Liver (tissue), 9 donors: ENCODE measurements around the gene AQP6. TPM values are rescaled to one million over a fixed set of nuclear protein-coding genes. Genes with fewer than 3 reads are reported as not detected.

ENCODE experiments used
- DNase-seq: peaks from one replicate; pipeline ENCODE4 v3.0.0-alpha.2; 2017; ENCODE audit warnings: low spot score
- H3K27ac ChIP-seq, 2 donors: one replicate each; pipeline ENCODE4 v1.7.0; 2013; ENCODE audit warnings: inconsistent platforms in 2 of 2, low read length in 2 of 2, control low read depth in 1 of 2, low read depth in 1 of 2, mild to moderate bottlenecking in 1 of 2
- H3K27me3 ChIP-seq, 4 donors: one replicate each; pipeline versions ENCODE4 v1.6.1 to v1.7.0; 2013; ENCODE audit warnings: low read length in 3 of 4, inconsistent platforms in 1 of 4, mild to moderate bottlenecking in 1 of 4, moderate library complexity in 1 of 4; ENCODE audit not compliant: control insufficient read depth in 4 of 4, insufficient read depth in 4 of 4
- H3K36me3 ChIP-seq, 4 donors: one replicate each; pipeline versions ENCODE4 v1.6.1 to v1.7.0; 2013; ENCODE audit warnings: low read length in 3 of 4, mild to moderate bottlenecking in 3 of 4, low read depth in 1 of 4, moderate library complexity in 1 of 4; ENCODE audit not compliant: control insufficient read depth in 4 of 4, insufficient read depth in 3 of 4
- H3K4me1 ChIP-seq, 4 donors: one replicate each; pipeline versions ENCODE4 v1.6.1 to v1.7.0; 2013; ENCODE audit warnings: low read length in 3 of 4, mild to moderate bottlenecking in 3 of 4, moderate library complexity in 1 of 4; ENCODE audit not compliant: control insufficient read depth in 4 of 4, insufficient read depth in 4 of 4
- H3K4me3 ChIP-seq, 3 donors: one replicate each; pipeline versions ENCODE4 v1.6.1 to v1.7.0; 2013; ENCODE audit warnings: low read length in 3 of 3, control low read depth in 1 of 3, low read depth in 1 of 3, mild to moderate bottlenecking in 1 of 3
- H3K9ac ChIP-seq, 2 donors: one replicate each; pipeline ENCODE4 v1.7.0; 2013; ENCODE audit warnings: low read length in 2 of 2, mild to moderate bottlenecking in 2 of 2, moderate library complexity in 2 of 2, control low read depth in 1 of 2, low read depth in 1 of 2
- H3K9me3 ChIP-seq, 4 donors: one replicate each; pipeline versions ENCODE4 v1.6.1 to v1.7.0; 2013; ENCODE audit warnings: low read length in 3 of 4; ENCODE audit not compliant: control insufficient read depth in 4 of 4
- CTCF ChIP-seq: fragments of 150-350 bp; IDR thresholded peaks from 2 replicates; pipeline ENCODE4 v1.5.1; 2017; ENCODE audit warnings: improper control_type of control experiment, low read depth, low read length; ENCODE audit not compliant: missing input control
- EGR1 ChIP-seq, 2 donors: IDR thresholded peaks; 2 replicates each; pipeline ENCODE4 v1.6.1; 2016 to 2018; ENCODE audit warnings: antibody characterized with exemption in 2 of 2, low read depth in 2 of 2
- GABPA ChIP-seq, 2 donors: IDR thresholded peaks in 1 of 2; conservative IDR thresholded peaks in 1 of 2; 2 replicates each; pipeline ENCODE4 v1.6.1; 2016; ENCODE audit warnings: antibody characterized with exemption in 2 of 2, mild to moderate bottlenecking in 1 of 2, moderate library complexity in 1 of 2
- HNF4A ChIP-seq, 2 donors: conservative IDR thresholded peaks; 2 replicates each; pipeline ENCODE4 v1.6.1; 2016; ENCODE audit warnings: antibody characterized with exemption in 2 of 2, mild to moderate bottlenecking in 2 of 2
- HNF4G ChIP-seq: IDR thresholded peaks from 2 replicates; pipeline ENCODE4 v1.6.1; 2016; ENCODE audit warnings: antibody characterized with exemption
- JUND ChIP-seq, 2 donors: IDR thresholded peaks; 2 replicates each; pipeline ENCODE4 v1.6.1; 2016; ENCODE audit warnings: antibody characterized with exemption in 2 of 2
- MAX ChIP-seq: IDR thresholded peaks from 2 replicates; pipeline ENCODE4 v1.6.1; 2016; ENCODE audit warnings: antibody characterized with exemption
- NR2F2 ChIP-seq: IDR thresholded peaks from 2 replicates; pipeline ENCODE4 v1.6.1; 2016; ENCODE audit warnings: antibody characterized with exemption
- RAD21 ChIP-seq, 2 donors: IDR thresholded peaks; 2 replicates each; pipeline ENCODE4 v1.6.1; 2016; ENCODE audit warnings: antibody characterized with exemption in 2 of 2, mild to moderate bottlenecking in 2 of 2
- REST ChIP-seq: IDR thresholded peaks from 2 replicates; pipeline ENCODE4 v1.6.1; 2016; ENCODE audit warnings: antibody characterized with exemption, mild to moderate bottlenecking
- RXRA ChIP-seq, 2 donors: IDR thresholded peaks; 2 replicates each; pipeline ENCODE4 v1.6.1; 2017 to 2018; ENCODE audit warnings: antibody characterized with exemption in 2 of 2, mild to moderate bottlenecking in 1 of 2
- SP1 ChIP-seq: IDR thresholded peaks from 2 replicates; pipeline ENCODE4 v1.6.1; 2018; ENCODE audit warnings: antibody characterized with exemption, mild to moderate bottlenecking
- TAF1 ChIP-seq: conservative IDR thresholded peaks from 2 replicates; pipeline ENCODE4 v1.6.1; 2016; ENCODE audit warnings: antibody characterized with exemption, mild to moderate bottlenecking
- YY1 ChIP-seq: IDR thresholded peaks from 2 replicates; pipeline ENCODE4 v1.6.1; 2016; ENCODE audit warnings: antibody characterized with exemption, mild to moderate bottlenecking
- ZBTB33 ChIP-seq: IDR thresholded peaks from 2 replicates; pipeline ENCODE4 v1.6.1; 2016; ENCODE audit warnings: antibody characterized with exemption
- WGBS: extraction: QIAGEN DNeasy Blood & Tissue Kit; methylation state at CpG from one replicate; pipeline ENCODE4 v1.1.7; 2013; 5-methylcytosine and 5-hydroxymethylcytosine counted together
- polyA plus RNA-seq, 2 donors: library from polyadenylated mRNA; stranded (reverse) in 1 of 2; unstranded in 1 of 2; fragments of 200-250 nt in 1 of 2; fragments of >200 nt in 1 of 2; fragmentation: Nextera tagmentation in 1 of 2; extraction: Ambion mirVana in 1 of 2; gene quantifications; one replicate each; pipeline versions ENCODE4 v1.2.1 to v1.2.3, GENCODE V29; 2013 to 2015
- total RNA-seq, 2 donors: library from RNA; depleted of rRNA; stranded (reverse); fragments of >200 nt; gene quantifications; one replicate each; pipeline ENCODE4 v1.2.3, GENCODE V29; 2014
- donor health status: healthy.
- donor health status: healthy.
- donor health status: healthy.
- donor health status: healthy.
- donor health status: healthy.

The AQP6 gene
- total and polyA plus RNA-seq, 4 donors, result 0.05 to 0.11 TPM; not detected in 2

- H3K27me3 ChIP-seq, result no peaks in the 10 kb centered on the region
- no peak overlapping the region for H3K9ac ChIP-seq
- DNase-seq, result no peak
- peaks cover 0 to 3% (median 0%) of the 10 kb centered on the region in 4 donors for H3K36me3 ChIP-seq
- TF ChIP-seq JUND (IDR thresholded peaks at IDR 0.05) (no peak), CTCF (no peak), RXRA (IDR thresholded peaks at IDR 0.05) (no peak), YY1 (no peak), TAF1 (no peak), HNF4A (conservative IDR thresholded peaks at IDR 0.05) (no peak), REST (no peak), ZBTB33 (no peak), RAD21 (IDR thresholded peaks at IDR 0.05) (no peak), EGR1 (IDR thresholded peaks at IDR 0.05; ENCODE audit: low read depth in 2 of 2) (no peak)
- no peak overlapping the region for H3K27ac ChIP-seq
- WGBS, result 94% methylated on average over 2 of the region's 2 CpGs
- no peaks in the 10 kb centered on the region for H3K9me3 ChIP-seq
- H3K4me3 ChIP-seq, result no peak overlapping the region
- no peaks in the 10 kb centered on the region for H3K4me1 ChIP-seq
These were observed 25.7 kb downstream of the AQP6 start for GRCh38 chr12:49998453-49998852.

- Histone ChIP-seq H3K36me3 (peaks cover 0 to 4% (median 1%) of the 10 kb centered on the region in 4 donors), H3K27ac (no peak overlapping the region)
These were observed 30.8 kb downstream of the AQP6 start for GRCh38 chr12:50003595-50003994.

More at GRCh38 chr12:50003595-50003994, 30.8 kb downstream of the AQP6 start:
- Histone ChIP-seq H3K9ac (no peak overlapping the region), H3K4me1 (no peaks in the 10 kb centered on the region), H3K9me3 (no peaks in the 10 kb centered on the region), H3K27me3 (no peaks in the 10 kb centered on the region), H3K4me3 (no peak overlapping the region)
- TF ChIP-seq NR2F2 (no peak), TAF1 (no peak), SP1 (no peak), ZBTB33 (no peak), CTCF (no peak), GABPA (IDR thresholded peaks at IDR 0.05 in 1 of 2, conservative IDR thresholded peaks at IDR 0.05 in 1 of 2) (no peak), MAX (no peak), HNF4A (conservative IDR thresholded peaks at IDR 0.05) (no peak), HNF4G (no peak), REST (no peak), RXRA (IDR thresholded peaks at IDR 0.05) (no peak), JUND (IDR thresholded peaks at IDR 0.05) (no peak), YY1 (no peak)
- 95% methylated on average over 2 of the region's 2 CpGs for WGBS
- DNase-seq, result no peak
